ENCODE results near the gene ST8SIA6.
"Not testable (repeated sequence)": the region's sequence is repeated elsewhere in the genome, so short reads cannot be mapped to it uniquely, and the experiment has no call there.

ST8SIA6 gene

GRCh38 chr10:17356820-17357219 lies 97.6 kb downstream of the ST8SIA6 start:
- Mint-ChIP-seq H3K4me3 (no peak overlapping the region), H3K36me3 (peaks cover 4% of the 10 kb centered on the region), H3K27me3 (peaks cover 4% of the 10 kb centered on the region), H3K4me1 (peaks cover 12% of the 10 kb centered on the region), H3K9me3 (no peaks in the 10 kb centered on the region), H3K27ac (no peak overlapping the region)

GRCh38 chr10:17354781-17355180 lies 99.6 kb downstream of the ST8SIA6 start:
- Mint-ChIP-seq H3K36me3 (peaks cover 3% of the 10 kb centered on the region), H3K9me3 (no peaks in the 10 kb centered on the region), H3K4me3 (no peak overlapping the region), H3K4me1 (peaks cover 12% of the 10 kb centered on the region), H3K27ac (no peak overlapping the region), H3K27me3 (peaks cover 4% of the 10 kb centered on the region)

GRCh38 chr10:17353568-17354300 lies 100.7 kb downstream of the ST8SIA6 start:
- H3K36me3 Mint-ChIP-seq: peaks cover 3% of the 10 kb centered on the region
- H3K27ac Mint-ChIP-seq: peak overlapping the region; percentile 66
- H3K27me3 Mint-ChIP-seq: peaks cover 4% of the 10 kb centered on the region
- no peaks in the 10 kb centered on the region for H3K9me3 Mint-ChIP-seq
- peaks cover 12% of the 10 kb centered on the region for H3K4me1 Mint-ChIP-seq
- no peak overlapping the region for H3K4me3 Mint-ChIP-seq

GRCh38 chr10:17352583-17352982 lies 101.8 kb downstream of the ST8SIA6 start:
- Mint-ChIP-seq H3K4me3 (no peak overlapping the region), H3K27me3 (peaks cover 2% of the 10 kb centered on the region), H3K36me3 (peaks cover under 1% of the 10 kb centered on the region), H3K27ac (no peak overlapping the region), H3K9me3 (no peaks in the 10 kb centered on the region), H3K4me1 (peaks cover 12% of the 10 kb centered on the region)

GRCh38 chr10:17351506-17351905 lies 102.9 kb downstream of the ST8SIA6 start:
- H3K4me3 Mint-ChIP-seq: no peak overlapping the region
- no peaks in the 10 kb centered on the region for H3K27me3 Mint-ChIP-seq
- no peak overlapping the region for H3K27ac Mint-ChIP-seq
- H3K4me1 Mint-ChIP-seq: peaks cover 12% of the 10 kb centered on the region
- H3K9me3 Mint-ChIP-seq: no peaks in the 10 kb centered on the region
- no peaks in the 10 kb centered on the region for H3K36me3 Mint-ChIP-seq

GRCh38 chr10:17349717-17350116 lies 104.7 kb downstream of the ST8SIA6 start:
- no peaks in the 10 kb centered on the region for H3K9me3 Mint-ChIP-seq
- H3K4me3 Mint-ChIP-seq: no peak overlapping the region
- no peaks in the 10 kb centered on the region for H3K36me3 Mint-ChIP-seq
- no peaks in the 10 kb centered on the region for H3K27me3 Mint-ChIP-seq
- no peak overlapping the region for H3K27ac Mint-ChIP-seq
- H3K4me1 Mint-ChIP-seq: peaks cover 12% of the 10 kb centered on the region

- Mint-ChIP-seq H3K9me3 (no peaks in the 10 kb centered on the region), H3K36me3 (no peaks in the 10 kb centered on the region), H3K27ac (no peak overlapping the region), H3K4me3 (no peak overlapping the region), H3K4me1 (peaks cover 7% of the 10 kb centered on the region), H3K27me3 (no peaks in the 10 kb centered on the region)
Measured at GRCh38 chr10:17348501-17349349, 105.7 kb downstream of the ST8SIA6 start.

GRCh38 chr10:17348011-17348500 lies 106.3 kb downstream of the ST8SIA6 start:
- Mint-ChIP-seq H3K36me3 (no peaks in the 10 kb centered on the region), H3K9me3 (no peaks in the 10 kb centered on the region), H3K27me3 (no peaks in the 10 kb centered on the region), H3K4me3 (no peak overlapping the region), H3K27ac (no peak overlapping the region), H3K4me1 (peaks cover under 1% of the 10 kb centered on the region)

GRCh38 chr10:17344206-17344605 lies 110.2 kb downstream of the ST8SIA6 start:
- Mint-ChIP-seq H3K4me3 (no peak overlapping the region), H3K27me3 (no peaks in the 10 kb centered on the region), H3K27ac (no peak overlapping the region), H3K4me1 (no peaks in the 10 kb centered on the region), H3K36me3 (no peaks in the 10 kb centered on the region), H3K9me3 (peaks cover 19% of the 10 kb centered on the region)

GRCh38 chr10:17343118-17343517 lies 111.3 kb downstream of the ST8SIA6 start:
- H3K4me1 Mint-ChIP-seq: no peaks in the 10 kb centered on the region

GRCh38 chr10:17340144-17340829 lies 114.1 kb downstream of the ST8SIA6 start:
- Mint-ChIP-seq H3K9me3 (peaks cover 20% of the 10 kb centered on the region), H3K27me3 (no peaks in the 10 kb centered on the region), H3K4me1 (no peaks in the 10 kb centered on the region), H3K27ac (no peak overlapping the region), H3K36me3 (no peaks in the 10 kb centered on the region), H3K4me3 (no peak overlapping the region)

More at GRCh38 chr10:17343118-17343517, 111.3 kb downstream of the ST8SIA6 start:
- Mint-ChIP-seq H3K9me3 (peaks cover 20% of the 10 kb centered on the region), H3K36me3 (no peaks in the 10 kb centered on the region), H3K27ac (no peak overlapping the region), H3K27me3 (no peaks in the 10 kb centered on the region), H3K4me3 (no peak overlapping the region)

- Mint-ChIP-seq H3K9me3 (peaks cover 9% of the 10 kb centered on the region), H3K36me3 (no peaks in the 10 kb centered on the region), H3K4me3 (no peak overlapping the region), H3K4me1 (no peaks in the 10 kb centered on the region), H3K27ac (no peak overlapping the region), H3K27me3 (no peaks in the 10 kb centered on the region)
Measured at GRCh38 chr10:17335065-17335464, 119.3 kb downstream of the ST8SIA6 start.

- no peak overlapping the region for H3K27ac Mint-ChIP-seq
- H3K9me3 Mint-ChIP-seq: no peaks in the 10 kb centered on the region
- no peak overlapping the region for H3K4me3 Mint-ChIP-seq
- no peaks in the 10 kb centered on the region for H3K36me3 Mint-ChIP-seq
- H3K4me1 Mint-ChIP-seq: no peaks in the 10 kb centered on the region
- H3K27me3 Mint-ChIP-seq: no peaks in the 10 kb centered on the region
Measured at GRCh38 chr10:17330501-17330900, 123.9 kb downstream of the ST8SIA6 start.

GRCh38 chr10:17326377-17326776 lies 128.0 kb downstream of the ST8SIA6 start:
- Mint-ChIP-seq H3K27me3 (no peaks in the 10 kb centered on the region), H3K36me3 (no peaks in the 10 kb centered on the region), H3K27ac (no peak overlapping the region), H3K9me3 (no peaks in the 10 kb centered on the region), H3K4me3 (no peak overlapping the region), H3K4me1 (no peaks in the 10 kb centered on the region)

- not testable (repeated sequence) for H3K27me3 Mint-ChIP-seq, H3K36me3 Mint-ChIP-seq, H3K9me3 Mint-ChIP-seq, H3K4me3 Mint-ChIP-seq, H3K27ac Mint-ChIP-seq, H3K4me1 Mint-ChIP-seq
Measured at GRCh38 chr10:17321957-17322356, 132.4 kb downstream of the ST8SIA6 start.
